HG02885 (cell line): ENCODE measurements around the gene IGSF22.

ENCODE experiments used
- ATAC-seq: cut with Tn5 transposase; IDR thresholded peaks from one replicate; pipeline ENCODE4 v1.9.1; 2021; ENCODE audit warnings: mild to moderate bottlenecking; ENCODE audit not compliant: unreplicated experiment, poor library complexity

IGSF22 gene

GRCh38 chr11:18748766-18749365, 22.9 kb upstream of the IGSF22 start:
- ATAC-seq = no peak

DNA sequence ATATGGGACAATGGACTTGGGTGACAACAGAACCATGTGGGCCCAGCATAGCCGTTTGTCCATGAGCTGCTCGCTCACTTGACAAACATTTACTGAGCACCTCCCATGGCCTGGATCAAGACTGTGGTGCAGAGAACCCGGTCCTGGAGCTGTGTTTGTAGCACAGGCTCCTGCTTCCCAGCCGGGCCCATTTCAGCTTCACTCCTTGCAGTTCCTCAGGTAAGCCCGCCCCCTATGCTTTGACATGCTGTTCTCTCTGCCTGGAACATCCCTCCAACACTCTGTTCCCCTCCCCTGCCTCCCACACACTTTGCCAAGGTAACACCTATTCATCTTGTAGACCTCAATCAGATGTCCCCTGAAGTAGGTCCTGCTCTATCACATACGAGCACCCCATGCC, 19.3 kb upstream of the IGSF22 start:
- no peak for ATAC-seq

- ATAC-seq = no peak
These were observed 18.0 kb upstream of the IGSF22 start for GRCh38 chr11:18743900-18744514.

DNA sequence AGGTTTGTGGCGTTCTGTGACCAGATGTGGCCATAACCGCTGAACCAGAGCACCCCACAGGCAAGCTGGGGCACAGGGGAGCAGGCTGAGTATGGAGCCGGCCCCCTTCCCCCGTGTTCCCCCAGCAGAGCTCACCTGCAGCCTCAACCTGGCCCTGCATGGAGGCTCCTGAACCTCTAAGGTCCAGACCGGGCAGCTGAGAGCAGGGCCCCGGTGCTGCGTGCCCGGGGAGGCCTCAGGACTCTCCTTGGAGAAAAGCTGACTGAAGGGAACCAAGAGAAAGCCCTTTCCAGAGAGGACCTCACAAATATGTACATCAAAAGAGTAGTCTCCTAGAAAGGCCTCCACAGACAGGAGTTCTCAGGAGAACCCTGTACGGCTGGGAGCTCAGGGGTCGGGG, 17.4 kb upstream of the IGSF22 start:
- no peak for ATAC-seq

GRCh38 chr11:18741783-18742182, 15.8 kb upstream of the IGSF22 start:
- no peak for ATAC-seq

GRCh38 chr11:18739685-18740084, 13.7 kb upstream of the IGSF22 start:
- ATAC-seq = no peak

GRCh38 chr11:18737642-18738041, 11.7 kb upstream of the IGSF22 start:
- no peak for ATAC-seq

- ATAC-seq = no peak
These were observed 10.7 kb upstream of the IGSF22 start for GRCh38 chr11:18736590-18737148.

DNA sequence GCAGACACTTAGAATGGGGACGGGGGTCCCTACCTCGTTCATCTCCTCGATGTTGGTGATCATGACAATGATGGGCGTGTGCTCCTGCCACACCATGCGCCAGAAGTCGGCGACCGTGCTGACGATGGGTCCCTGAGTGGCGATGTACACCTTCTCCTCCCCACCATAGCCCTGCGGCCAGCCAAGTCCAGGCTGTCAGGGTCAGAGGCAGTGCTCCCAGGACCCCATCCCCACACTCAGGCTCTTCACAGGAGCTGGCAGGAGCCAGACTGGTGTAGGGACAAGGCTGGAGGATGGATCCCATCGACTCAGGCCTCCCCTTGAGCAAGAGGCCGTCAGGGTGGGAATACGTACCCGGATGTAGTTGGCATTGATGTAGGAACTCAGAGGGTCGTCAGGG, 7.2 kb upstream of the IGSF22 start:
- ATAC-seq = no peak

DNA sequence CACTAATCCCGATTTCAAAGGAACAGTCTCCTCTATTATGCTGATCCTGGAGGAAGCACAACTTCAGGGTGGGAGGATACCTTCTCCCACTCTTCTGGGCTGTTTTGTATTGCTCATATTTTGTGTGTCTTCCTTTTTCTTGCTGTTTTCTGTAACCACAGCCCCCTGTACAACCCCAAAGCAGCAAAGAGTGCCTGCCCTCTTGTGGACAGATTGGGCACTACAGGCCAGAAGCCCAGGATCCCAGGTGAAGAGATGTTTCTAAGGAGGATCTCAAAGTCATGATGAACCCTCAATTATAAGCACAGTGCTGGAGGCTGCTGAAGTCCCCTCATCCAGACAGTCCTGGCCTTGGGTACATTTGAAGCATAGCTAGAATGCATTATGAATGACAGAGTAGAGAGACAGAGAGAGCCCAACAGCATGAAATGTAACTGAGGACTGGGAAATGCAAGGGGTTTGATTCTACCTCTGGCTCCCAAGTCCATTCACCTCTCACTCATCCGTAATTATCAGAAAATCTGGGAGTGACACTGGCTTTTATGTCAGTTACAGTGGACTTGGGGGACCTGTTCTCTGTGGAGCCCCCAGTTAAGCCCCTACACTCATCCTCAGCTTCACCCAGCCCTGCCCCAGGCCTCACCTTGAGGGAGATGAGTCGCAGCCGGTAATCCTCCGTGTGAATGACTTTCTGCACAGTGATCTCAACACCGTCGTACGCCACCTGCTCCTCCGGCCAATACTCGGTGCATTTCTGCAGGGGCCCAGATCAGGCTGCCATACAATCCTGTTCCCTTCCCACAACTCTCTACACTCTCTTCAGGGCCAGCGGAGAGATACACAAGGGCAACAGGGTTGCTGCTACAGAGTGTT, 6.2 kb upstream of the IGSF22 start:
- peak; percentile 65 for ATAC-seq

DNA sequence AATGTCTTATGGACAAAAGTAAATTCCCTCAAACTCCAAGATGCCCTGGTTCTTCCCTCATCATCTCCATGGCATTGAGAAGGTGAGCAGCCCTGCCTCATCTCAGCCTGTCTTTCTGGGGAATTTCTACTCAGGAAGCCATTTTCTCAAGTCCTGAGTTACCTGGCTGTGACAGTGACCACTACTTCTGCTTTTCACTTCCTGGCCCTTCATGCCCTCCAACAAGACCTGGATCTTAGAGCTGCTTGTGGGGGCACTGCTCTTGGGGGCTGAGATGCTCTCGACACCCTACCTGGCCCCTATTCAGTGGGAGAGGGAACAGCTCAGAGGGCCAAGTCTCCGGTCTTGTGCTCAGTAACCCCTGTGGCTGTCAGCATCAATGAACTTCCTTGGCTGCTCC, 5.5 kb upstream of the IGSF22 start:
- ATAC-seq = peak; percentile 29

DNA sequence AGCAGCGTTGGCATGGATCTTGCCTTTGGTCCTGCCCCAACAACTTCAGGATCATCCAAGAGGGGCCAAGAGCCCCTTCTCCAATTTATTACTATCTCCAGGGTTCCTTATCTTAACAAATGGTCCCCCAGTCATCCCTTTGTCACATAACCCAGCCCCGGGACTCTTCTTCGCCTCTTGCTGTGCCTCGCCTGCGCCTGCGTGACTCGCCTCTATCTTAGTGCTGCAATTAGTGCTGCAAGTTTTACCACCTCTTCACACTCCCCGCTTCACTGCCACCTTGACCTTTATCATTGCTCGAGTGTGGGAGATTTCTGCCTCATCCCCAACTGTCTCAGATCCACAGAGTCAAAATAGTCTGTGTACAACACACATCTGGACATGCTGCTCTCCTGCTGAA, 4.0 kb upstream of the IGSF22 start:
- no peak for ATAC-seq

DNA sequence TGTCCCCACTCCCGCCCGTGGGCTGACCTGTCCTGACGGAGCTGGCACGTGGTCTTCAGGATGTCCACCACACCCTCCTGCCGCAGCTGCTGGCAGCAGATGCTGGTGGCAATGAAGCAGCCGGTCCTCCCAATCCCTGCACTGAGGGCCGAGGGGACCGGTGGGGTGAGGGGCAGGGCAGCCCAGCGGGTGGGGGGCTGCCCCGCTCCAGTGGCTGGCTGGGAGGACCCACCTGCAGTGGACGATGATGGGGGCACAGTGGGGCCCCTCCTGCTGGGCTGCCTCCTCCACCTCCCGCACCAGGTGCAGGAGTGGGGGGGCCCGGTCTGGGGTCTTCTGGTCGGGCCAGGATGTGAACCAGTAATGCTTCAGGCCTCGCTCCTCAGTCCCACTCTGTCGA, 3.4 kb upstream of the IGSF22 start:
- no peak for ATAC-seq

DNA sequence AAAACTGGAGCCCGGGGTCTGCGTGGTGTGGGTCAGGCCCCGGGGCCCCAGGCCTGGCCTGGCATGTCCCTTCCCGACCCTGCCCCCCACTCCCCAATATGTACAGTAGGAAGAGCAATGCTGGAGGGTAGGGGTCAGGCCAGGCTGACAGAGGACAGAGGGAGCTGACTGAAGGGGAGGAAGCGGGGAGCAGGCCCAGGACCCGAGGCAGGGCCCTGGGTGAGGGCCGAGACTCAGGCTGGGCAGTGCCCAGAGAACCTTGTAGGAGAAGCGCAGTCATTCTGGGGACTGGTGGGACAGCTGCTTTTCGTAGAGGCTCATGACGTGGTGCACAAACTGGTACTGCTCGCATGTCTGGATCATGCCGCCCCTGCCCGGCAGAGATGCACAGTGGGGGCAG, 2.7 kb upstream of the IGSF22 start:
- ATAC-seq = no peak

DNA sequence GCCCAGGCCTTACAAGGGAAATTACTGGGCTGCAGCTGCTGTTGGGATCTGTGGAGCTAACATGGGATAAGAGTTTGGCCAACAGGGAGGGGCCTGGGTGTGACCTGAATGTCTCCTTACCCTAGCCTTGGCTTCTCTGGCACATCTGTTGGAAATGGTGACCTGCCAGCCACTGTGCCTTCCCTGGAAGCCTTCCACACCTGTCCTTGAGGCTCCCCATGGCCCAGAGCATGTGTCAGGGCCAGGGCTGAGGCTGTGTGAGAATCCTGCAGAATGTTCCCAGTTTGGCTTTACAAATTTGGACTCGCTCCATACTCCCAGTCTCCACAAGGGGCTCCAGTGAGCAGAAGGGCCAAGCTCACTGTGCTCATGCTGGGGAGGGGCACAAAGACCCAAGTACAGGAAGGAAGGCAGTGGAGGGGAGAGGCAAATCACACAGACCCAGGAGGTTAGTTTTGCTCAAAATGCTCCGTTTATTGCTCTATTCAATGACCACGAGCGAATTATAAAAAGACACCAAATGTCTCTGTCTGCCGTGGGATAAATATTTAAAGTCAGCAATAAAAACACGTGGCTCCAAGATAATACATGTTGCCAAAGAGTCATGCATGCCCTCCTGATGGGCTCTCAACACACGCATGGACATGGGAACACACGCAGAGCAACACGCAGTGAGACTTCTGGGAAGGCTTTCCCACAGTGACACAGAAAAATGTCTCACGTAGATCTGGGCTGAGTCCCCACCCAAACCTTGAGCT, 1.7 kb upstream of the IGSF22 start:
- ATAC-seq = no peak

DNA sequence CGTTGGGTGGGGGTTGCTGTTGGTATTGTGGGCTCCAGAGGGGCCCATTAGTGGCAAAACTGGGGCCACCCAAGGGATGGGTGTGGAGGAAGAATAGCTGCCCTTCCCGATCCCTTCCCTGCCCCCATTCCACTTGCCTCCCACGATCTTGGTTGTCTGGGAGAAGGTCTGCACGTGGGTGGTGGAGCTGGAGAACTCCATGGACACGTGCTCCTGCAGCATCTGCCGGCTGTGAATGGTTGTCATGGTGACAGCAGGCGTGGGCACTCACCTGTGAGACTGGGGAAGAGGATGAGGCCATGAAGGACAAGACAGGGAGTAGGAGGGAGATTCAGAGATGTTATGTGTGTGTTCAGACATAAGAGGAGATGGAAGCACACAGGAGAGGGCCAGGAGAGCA, 2.0 kb downstream of the IGSF22 start:
- ATAC-seq = no peak

DNA sequence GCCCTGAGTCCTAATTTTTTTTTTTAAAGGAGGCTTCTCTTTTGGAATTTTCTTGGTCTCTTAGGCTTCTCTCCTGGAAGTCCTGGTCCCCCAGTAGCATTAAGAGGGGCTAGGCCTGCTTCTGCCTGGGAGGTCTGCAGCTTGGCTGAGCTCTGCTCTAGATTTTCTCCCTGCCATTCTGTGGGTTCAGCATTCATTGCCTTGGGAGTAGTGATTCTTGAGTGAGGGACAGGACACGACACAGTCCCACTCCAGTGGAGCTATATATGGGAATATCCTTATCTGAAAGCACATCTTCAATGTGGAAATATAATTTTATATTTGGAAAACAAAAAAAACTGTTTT, 3.7 kb downstream of the IGSF22 start:
- ATAC-seq = peak; percentile 7

GRCh38 chr11:18721561-18722292, 4.3 kb downstream of the IGSF22 start:
- ATAC-seq = peak; percentile 71

- ATAC-seq = peak; percentile 85
These were observed 5.0 kb downstream of the IGSF22 start for GRCh38 chr11:18720808-18721560.
